Measurements from ENCODE around the gene ME3. TPM values are rescaled to one million over a fixed set of nuclear protein-coding genes. Genes with fewer than 3 reads are reported as not detected.
"Not testable (repeated sequence)": the region's sequence is repeated elsewhere in the genome, so short reads cannot be mapped to it uniquely, and the experiment has no call there.

ME3 gene
- total RNA-seq, 1 donor from 2014 or later = 19.9 TPM

DNA sequence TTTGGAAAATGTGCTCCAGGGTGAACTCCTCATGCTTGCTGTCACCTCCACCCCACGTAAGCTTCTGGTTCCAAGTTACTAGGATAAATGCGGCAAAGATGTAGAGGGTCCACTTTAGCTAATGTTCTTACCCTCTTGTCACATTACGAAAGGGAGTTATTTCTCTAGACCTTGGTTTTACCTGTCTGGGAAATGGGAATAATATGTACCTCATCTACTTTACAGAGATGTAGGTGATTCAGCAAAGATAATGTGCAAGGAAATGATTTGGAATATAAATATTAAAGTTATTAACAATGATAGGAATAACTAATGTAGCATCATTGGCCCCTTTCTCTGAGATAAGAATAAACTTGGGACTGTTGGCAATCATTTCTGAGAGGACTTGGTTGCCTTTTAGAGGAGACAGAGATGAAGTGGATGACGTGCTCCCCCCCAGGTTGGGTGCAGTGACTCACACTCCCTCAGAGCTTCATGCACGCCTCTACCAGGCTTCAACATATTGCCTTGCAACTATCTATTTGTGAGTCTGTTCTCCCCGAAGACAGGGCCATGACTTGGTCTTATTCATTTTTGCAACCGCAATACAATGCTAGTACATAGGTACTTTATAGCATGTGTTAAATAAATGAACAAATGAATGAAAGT, 97.1 kb downstream of the ME3 start:
- intact Hi-C loops (cut with DNase I) = no loop called here
- no peak for DNase-seq (ENCODE audit: low spot score)

DNA sequence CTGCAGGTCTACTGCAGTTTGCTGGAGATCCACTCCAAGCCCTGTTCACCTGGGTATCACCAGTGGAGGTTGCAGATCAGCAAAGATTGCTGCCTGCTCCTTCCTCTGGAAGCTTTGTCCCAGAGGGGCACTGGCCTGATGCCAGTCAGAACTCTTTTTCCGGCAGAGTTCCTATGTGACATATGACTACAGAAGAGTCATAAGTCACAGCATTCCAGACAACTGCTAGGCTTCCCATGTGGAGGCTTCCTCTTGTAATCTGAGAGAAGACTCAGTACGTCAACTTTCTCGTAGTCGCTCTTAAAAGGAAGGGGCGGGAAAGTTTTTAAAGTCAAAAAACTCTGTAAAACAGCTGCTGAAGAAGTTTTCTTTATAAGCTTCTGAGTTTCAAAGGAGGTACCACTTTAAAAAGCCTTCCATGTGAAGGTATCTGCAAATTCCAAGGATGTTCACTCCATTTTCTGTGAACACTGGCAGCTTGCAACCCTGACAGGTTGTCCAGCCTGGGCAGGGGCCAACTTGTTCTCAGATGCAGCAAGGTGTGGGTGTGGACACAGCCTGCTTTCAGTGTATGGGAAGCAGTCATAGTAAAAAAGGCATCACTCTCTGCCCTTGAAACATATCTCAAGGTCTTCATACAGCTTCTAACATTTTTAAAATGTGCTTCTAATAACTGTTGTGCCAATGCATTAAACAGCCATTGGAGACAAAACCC, 97.8 kb downstream of the ME3 start:
- DNase-seq (ENCODE audit: low spot score) = no peak
- intact Hi-C loops (cut with DNase I) = no loop called here

GRCh38 chr11:86571273-86571948, 101.0 kb downstream of the ME3 start:
- no peak for DNase-seq (ENCODE audit: low spot score)
- intact Hi-C loops (cut with DNase I) = no loop called here

DNA sequence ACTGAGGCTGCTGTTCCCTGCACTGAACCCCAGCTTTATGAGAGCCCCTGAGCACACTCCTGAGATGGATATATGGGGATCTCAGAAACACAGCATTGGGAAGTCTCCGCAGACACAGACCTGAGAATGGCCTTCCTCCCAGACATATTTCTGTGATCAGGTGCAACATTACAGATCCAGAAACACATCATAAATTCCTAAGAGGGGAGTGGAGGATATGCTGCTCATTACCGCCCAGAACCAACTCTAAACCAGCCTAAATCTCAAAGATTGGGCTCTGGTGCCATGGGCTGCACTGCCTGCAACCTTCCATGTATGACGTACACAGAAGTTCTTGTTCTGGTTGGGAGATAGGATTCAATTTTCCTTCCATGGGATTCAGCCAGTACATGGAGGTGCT, 102.0 kb downstream of the ME3 start:
- DNase-seq (ENCODE audit: low spot score) = no peak
- intact Hi-C loops (cut with DNase I) = no loop called here

- DNase-seq (ENCODE audit: low spot score) = no peak
Observed at GRCh38 chr11:86570020-86570419, 102.4 kb downstream of the ME3 start.

GRCh38 chr11:86569109-86569508, 103.3 kb downstream of the ME3 start:
- no peak for DNase-seq (ENCODE audit: low spot score)
- intact Hi-C loops (cut with DNase I) = no loop called here

More at GRCh38 chr11:86570020-86570419, 102.4 kb downstream of the ME3 start:
- intact Hi-C loops (cut with DNase I) = no loop called here

GRCh38 chr11:86565801-86566312, 106.6 kb downstream of the ME3 start:
- no peak for DNase-seq (ENCODE audit: low spot score)
- intact Hi-C loops (cut with DNase I) = no loop called here

DNA sequence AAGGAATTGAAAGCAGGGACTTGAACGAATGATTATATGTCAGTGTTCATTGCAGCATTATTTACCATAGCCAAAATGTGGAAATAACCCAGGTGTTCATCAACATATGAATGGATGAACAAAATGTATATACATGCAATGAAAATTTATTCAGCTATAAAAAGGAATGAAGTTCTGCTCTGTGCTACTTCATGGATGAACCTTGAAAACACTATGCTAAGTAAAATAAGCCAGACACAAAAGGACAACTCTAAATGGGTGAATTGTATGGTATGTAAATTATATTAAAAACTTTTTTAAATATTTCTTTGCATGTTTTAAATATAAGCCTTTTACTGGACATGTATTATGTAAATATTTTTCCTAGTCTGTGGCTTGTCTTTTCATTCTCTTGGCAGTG, 107.0 kb downstream of the ME3 start:
- DNase-seq (ENCODE audit: low spot score) = no peak
- intact Hi-C loops (cut with DNase I) = no loop called here

DNA sequence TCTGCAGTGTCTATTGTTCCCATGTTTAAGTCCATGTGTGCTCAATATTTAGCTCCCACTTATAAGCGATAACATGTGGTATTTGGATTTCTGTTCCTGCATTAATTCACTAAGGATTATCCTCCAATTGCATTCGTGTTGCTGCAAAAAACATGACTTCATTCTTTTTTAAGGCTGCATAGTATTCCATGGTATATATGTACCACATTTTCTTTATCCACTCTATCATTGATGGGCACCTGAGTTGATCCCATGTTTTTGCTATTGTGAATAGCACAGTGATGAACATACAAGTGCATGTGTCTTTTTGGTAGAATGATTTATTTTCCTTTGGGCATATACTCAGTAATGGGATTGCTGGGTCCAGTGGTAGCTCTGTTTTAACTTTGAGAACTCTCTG, 109.6 kb downstream of the ME3 start:
- intact Hi-C loops (cut with DNase I) = not testable (repeated sequence)

DNA sequence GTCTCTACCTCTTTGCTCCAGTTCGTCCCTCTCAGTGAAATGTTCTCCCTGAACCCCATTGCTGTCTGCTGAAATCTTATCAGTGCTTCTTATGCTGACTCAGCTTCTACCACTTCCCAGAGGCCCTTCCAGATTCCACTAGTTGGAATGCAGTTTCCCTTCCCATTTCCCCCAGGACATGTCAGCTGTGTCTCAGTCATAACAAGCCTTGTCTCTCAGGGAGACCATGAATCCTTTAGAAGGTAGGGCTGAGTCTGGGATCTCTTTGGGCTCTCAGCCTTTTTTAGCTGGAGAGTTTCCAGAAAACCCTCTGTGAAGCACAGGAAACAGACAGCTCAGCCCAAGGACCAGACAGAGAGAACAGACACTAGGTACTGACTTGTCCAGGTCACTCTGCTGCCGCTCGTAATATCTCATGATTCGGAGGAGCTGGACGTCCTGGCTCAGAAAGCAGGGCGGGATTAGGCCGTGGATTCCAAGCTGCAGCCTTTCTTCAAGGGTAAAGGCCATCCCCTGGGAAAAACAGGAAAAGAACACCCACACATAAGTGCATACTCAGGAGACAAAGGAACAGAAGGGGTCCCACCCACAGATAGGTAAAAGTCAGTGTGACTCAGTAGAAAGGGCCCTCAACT, 113.0 kb downstream of the ME3 start:
- DNase-seq (ENCODE audit: low spot score) = no peak
- intact Hi-C loops (cut with DNase I) = loop anchor here (5.0 kb wide), 1 partner anchor 77 kb away; no protein-coding TSS in a partner anchor

More for the DNA sequence above, 109.6 kb downstream of the ME3 start:
- DNase-seq (ENCODE audit: low spot score) = not testable (repeated sequence)

GRCh38 chr11:86558841-86559240, 113.6 kb downstream of the ME3 start:
- no peak for DNase-seq (ENCODE audit: low spot score)
- intact Hi-C loops (cut with DNase I) = loop anchor here (5.0 kb wide), 1 partner anchor 77 kb away; no protein-coding TSS in a partner anchor

- DNase-seq (ENCODE audit: low spot score) = no peak
- intact Hi-C loops (cut with DNase I) = loop anchor here (5.0 kb wide), 1 partner anchor 76 kb away; no protein-coding TSS in a partner anchor
Observed at GRCh38 chr11:86558207-86558606, 114.2 kb downstream of the ME3 start.

GRCh38 chr11:86555866-86556265, 116.5 kb downstream of the ME3 start:
- intact Hi-C loops (cut with DNase I) = loop anchor here (5.0 kb wide), 1 partner anchor 74 kb away; no protein-coding TSS in a partner anchor

GRCh38 chr11:86555401-86555800, 117.0 kb downstream of the ME3 start:
- intact Hi-C loops (cut with DNase I) = loop anchor here (5.0 kb wide), 1 partner anchor 73 kb away; no protein-coding TSS in a partner anchor
- no peak for DNase-seq (ENCODE audit: low spot score)

More at GRCh38 chr11:86555866-86556265, 116.5 kb downstream of the ME3 start:
- no peak for DNase-seq (ENCODE audit: low spot score)

DNA sequence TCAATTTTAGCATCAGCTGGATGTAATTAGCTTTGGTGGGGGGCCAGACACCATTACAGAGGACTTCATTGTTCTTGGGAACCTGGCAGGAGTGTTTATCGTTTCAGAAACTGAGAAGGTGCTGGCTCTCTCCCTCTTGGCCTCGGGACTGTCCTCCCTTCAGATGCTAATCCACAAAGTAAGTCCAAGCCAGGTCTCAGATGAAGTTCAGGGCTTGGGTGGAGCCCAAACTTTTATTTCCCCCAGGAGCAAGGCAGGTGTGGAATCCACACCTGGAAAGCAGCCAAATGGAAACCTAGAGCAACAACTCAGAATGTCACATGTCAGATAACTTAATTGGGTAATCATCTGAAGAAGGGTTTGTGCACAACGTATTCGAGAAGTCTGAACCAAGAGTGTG, 119.2 kb downstream of the ME3 start:
- intact Hi-C loops (cut with DNase I) = no loop called here
- no peak for DNase-seq (ENCODE audit: low spot score)

- intact Hi-C loops (cut with DNase I) = no loop called here
- DNase-seq (ENCODE audit: low spot score) = no peak
Observed at GRCh38 chr11:86551288-86552092, 120.9 kb downstream of the ME3 start.

GRCh38 chr11:86550757-86551156, 121.7 kb downstream of the ME3 start:
- intact Hi-C loops (cut with DNase I) = no loop called here
- no peak for DNase-seq (ENCODE audit: low spot score)

DNA sequence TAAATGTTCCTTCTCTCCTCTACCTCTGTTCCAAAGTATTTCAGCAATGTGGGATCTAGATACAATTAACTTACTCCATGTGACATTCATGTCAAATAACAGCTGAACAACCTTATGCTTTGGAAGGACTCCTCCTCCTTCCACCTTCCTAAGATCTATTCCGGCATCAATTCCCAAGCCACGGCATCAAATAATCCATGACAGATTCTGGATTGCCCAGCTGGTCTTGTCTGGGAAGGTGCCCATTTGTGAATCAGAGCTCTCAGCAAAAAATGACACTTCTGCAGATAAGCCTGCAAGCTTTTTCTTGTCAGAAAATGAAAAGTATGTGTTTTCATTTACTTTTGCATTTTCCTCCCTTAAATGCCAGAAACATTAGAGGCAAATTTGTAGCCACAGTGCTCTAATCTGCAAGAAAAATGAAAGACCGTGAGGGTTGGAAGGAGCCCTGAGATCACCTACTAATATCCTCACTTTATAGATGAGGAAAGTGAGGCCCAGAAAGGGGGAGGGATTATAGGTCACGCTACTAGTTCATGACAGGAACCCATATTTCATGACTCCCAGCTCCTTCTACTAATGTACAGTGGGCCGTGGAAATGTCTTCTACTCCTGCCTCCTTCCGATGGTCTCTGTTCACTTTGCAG, 124.0 kb downstream of the ME3 start:
- DNase-seq (ENCODE audit: low spot score) = no peak
- intact Hi-C loops (cut with DNase I) = no loop called here
